B cell (primary cell): Measurements from ENCODE around the gene RS1. TPM values are rescaled to one million over a fixed set of nuclear protein-coding genes. Genes with fewer than 3 reads are reported as not detected.

Source experiments
- ATAC-seq: fragments of 200-7000 bp; cut with Tn5 transposase; one replicate; pipeline ENCODE4 v1.10.0; 2021; ENCODE audit warnings: low read depth, mild to moderate bottlenecking, moderate number of reproducible peaks, moderate library complexity
- CTCF ChIA-PET: fragments of 350-600 bp; sonication (Branson Sonifier 250); formaldehyde crosslinking; loops from one replicate; lab custom pipeline; 2021; ENCODE audit warnings: antibody characterized with exemption, inconsistent platforms; lab: Charles Lee
- POLR2A ChIA-PET: fragments of 350-600 bp; sonication (Branson Sonifier 250); formaldehyde crosslinking; loops from one replicate; lab custom pipeline; 2021; ENCODE audit warnings: antibody characterized with exemption; lab: Charles Lee
- DNase-seq: peaks from one replicate; pipeline ENCODE4 v3.0.0; 2013
- H2AFZ ChIP-seq: 2 replicates; pipeline ENCODE4 v1.6.1; 2012; ENCODE audit warnings: mild to moderate bottlenecking, low read depth, low read length; ENCODE audit not compliant: insufficient read depth, poor library complexity, severe bottlenecking
- H3K27ac ChIP-seq, 2 donors: 1 replicate in 1 of 2; 2 replicates in 1 of 2; pipeline ENCODE4 v1.5.1; 2012 to 2013; ENCODE audit warnings: low read length in 2 of 2, mild to moderate bottlenecking in 2 of 2, moderate library complexity in 1 of 2
- H3K27me3 ChIP-seq, 4 experiments: fragments of 200-600 bp in 1 of 4; sonication (generic) in 1 of 4; replicated peaks in 1 of 4; 1 replicate in 2 of 4; 2 replicates in 2 of 4; pipeline versions ENCODE4 v1.6.1 to v1.7.0; 2013 to 2016; ENCODE audit warnings: low read length in 3 of 4, mild to moderate bottlenecking in 2 of 4, mixed read lengths in 1 of 4, moderate library complexity in 1 of 4; ENCODE audit not compliant: insufficient read depth in 4 of 4, control insufficient read depth in 3 of 4; ENCODE audit errors: control extremely low read depth in 1 of 4
- H3K36me3 ChIP-seq, 2 experiments: replicated peaks in 1 of 2; 1 replicate in 1 of 2; 2 replicates in 1 of 2; pipeline versions ENCODE4 v1.6.1 to v1.7.1; 2013; ENCODE audit warnings: low read length in 1 of 2; ENCODE audit not compliant: insufficient read depth in 2 of 2, control insufficient read depth in 1 of 2; ENCODE audit errors: control extremely low read depth in 1 of 2, extremely low read depth in 1 of 2
- H3K4me1 ChIP-seq, 2 donors: fragments of 200-600 bp in 1 of 2; sonication (generic) in 1 of 2; 1 replicate in 1 of 2; 2 replicates in 1 of 2; pipeline versions ENCODE4 v1.5.1 to v1.6.1; 2013 to 2017; ENCODE audit warnings: low read length in 2 of 2; ENCODE audit not compliant: control insufficient read depth in 2 of 2, insufficient read depth in 2 of 2
- H3K4me2 ChIP-seq: replicated peaks from 2 replicates; pipeline ENCODE3; 2012; ENCODE audit warnings: mild to moderate bottlenecking, low read depth, low read length; ENCODE audit not compliant: poor library complexity, severe bottlenecking
- H3K4me3 ChIP-seq, 5 experiments: fragments of 200-600 bp in 1 of 5; sonication (generic) in 1 of 5; 1 replicate in 3 of 5; 2 replicates in 2 of 5; pipeline versions ENCODE4 v1.5.1 to v1.7.0; 2011 to 2016; ENCODE audit warnings: low read length in 4 of 5, mild to moderate bottlenecking in 4 of 5, low read depth in 2 of 5, control low read depth in 1 of 5, moderate library complexity in 1 of 5; ENCODE audit not compliant: insufficient read depth in 1 of 5; ENCODE audit errors: control extremely low read depth in 1 of 5, extremely low read depth in 1 of 5
- H3K79me2 ChIP-seq: fragments of 200-600 bp; sonication (generic); one replicate; pipeline ENCODE4 v1.6.0; 2016; ENCODE audit warnings: low read length; ENCODE audit not compliant: control insufficient read depth, insufficient read depth
- H3K9ac ChIP-seq: fragments of 200-600 bp; sonication (generic); 2 replicates; pipeline ENCODE4 v1.6.1; 2017; ENCODE audit warnings: mild to moderate bottlenecking, low read length, moderate library complexity
- H3K9me3 ChIP-seq, 3 donors: one replicate each; pipeline versions ENCODE4 v1.6.1 to v1.7.1; 2013; ENCODE audit warnings: low read length in 2 of 3; ENCODE audit not compliant: control insufficient read depth in 2 of 3, insufficient read depth in 1 of 3; ENCODE audit errors: control extremely low read depth in 1 of 3
- H4K20me1 ChIP-seq: 2 replicates; pipeline ENCODE4 v1.6.0; 2012; ENCODE audit warnings: mild to moderate bottlenecking, low read length; ENCODE audit not compliant: insufficient read depth, control insufficient read depth, poor library complexity, severe bottlenecking
- H3K27ac Mint-ChIP-seq: one replicate; pipeline ENCODE4 v1.8.0; 2021; ENCODE audit warnings: mixed read lengths
- H3K27me3 Mint-ChIP-seq: one replicate; pipeline ENCODE4 v1.8.0; 2021; ENCODE audit warnings: mixed read lengths
- H3K4me1 Mint-ChIP-seq: one replicate; pipeline ENCODE4 v1.8.0; 2021; ENCODE audit warnings: mixed read lengths
- H3K4me3 Mint-ChIP-seq: one replicate; pipeline ENCODE4 v1.8.0; 2021; ENCODE audit warnings: mixed read lengths
- H3K9me3 Mint-ChIP-seq: one replicate; pipeline ENCODE4 v1.8.0; 2022; ENCODE audit warnings: mixed read lengths; ENCODE audit not compliant: insufficient read depth
- CTCF ChIP-seq: fragments of 200-600 bp; IDR thresholded peaks from one replicate; pipeline ENCODE4 v1.8.0; 2022; ENCODE audit warnings: antibody characterized with exemption, mild to moderate bottlenecking
- EZH2 ChIP-seq: IDR thresholded peaks from 2 replicates; pipeline ENCODE4 v1.6.1; 2012; ENCODE audit warnings: borderline replicate concordance, low read depth, mild to moderate bottlenecking, moderate library complexity, low read length; ENCODE audit not compliant: insufficient read depth, poor library complexity, severe bottlenecking
- WGBS: methylation state at CpG from one replicate; pipeline ENCODE4 v1.1.5; 2013; ENCODE audit warnings: missing lambda C conversion rate; ENCODE audit not compliant: insufficient coverage; 5-methylcytosine and 5-hydroxymethylcytosine counted together
- intact Hi-C: fragments of 100-400 bp; cut with micrococcal nuclease; formaldehyde crosslinking; loops from one replicate; pipeline ENCODE4 v1.10.0; 2022
- polyA minus RNA-seq: library from RNA; depleted of rRNA, polyadenylated mRNA; stranded (reverse); fragments of >200 nt; gene quantifications from 2 replicates; pipeline ENCODE4 v1.2.3, GENCODE V29; 2012
- polyA plus RNA-seq: library from polyadenylated mRNA; depleted of rRNA; stranded (reverse); fragments of >200 nt; gene quantifications from 2 replicates; pipeline ENCODE4 v1.2.3, GENCODE V29; 2012
- total RNA-seq, 2 donors: library from RNA; stranded (reverse); fragments of 120-200 nt in 1 of 2; gene quantifications; 1 replicate in 1 of 2; 2 replicates in 1 of 2; pipeline versions ENCODE4 v1.2.3 to v1.2.4, GENCODE V29; 2013 to 2022

Gene RS1
- not detected in 2 replicates for total RNA-seq
- total RNA-seq (2013): not detected
- not detected in 2 replicates for polyA plus RNA-seq
- polyA minus RNA-seq: not detected in 2 replicates

- ATAC-seq (no peak), DNase-seq (no peak)
- Histone ChIP-seq H3K27ac (no peak within 1 kb of the TSS), H3K4me3 (no peak within 1 kb of the TSS), H3K4me2 (no peak within 1 kb of the TSS), H3K9me3 (no peaks in the 10 kb centered on the region), H3K4me1 (peaks cover 3 to 10% of the 10 kb centered on the region in 2 donors), H3K79me2 (no peaks in the 10 kb centered on the region), H2AFZ (no peak within 1 kb of the TSS), H3K36me3 (no peaks in the 10 kb centered on the region), H3K27me3 (no peaks in the 10 kb centered on the region), H4K20me1 (no peaks in the 10 kb centered on the region), H3K9ac (no peak within 1 kb of the TSS)
- Mint-ChIP-seq H3K27me3 (no peaks in the 10 kb centered on the region), H3K27ac (no peak within 1 kb of the TSS), H3K9me3 (no peaks in the 10 kb centered on the region), H3K4me3 (no peak within 1 kb of the TSS), H3K4me1 (peaks cover 16% of the 10 kb centered on the region)
- ChIA-PET POLR2A (no interaction called here), CTCF (no interaction called here)
- TF ChIP-seq EZH2 (no peak), CTCF (no peak)
- WGBS: 100% methylated on average over 6 of the region's 10 CpGs
- intact Hi-C loops: loop anchor here (10.0 kb wide), 3 partner anchors 673 to 1593 kb away; partner anchors contain the start of genes PDHA1, RPS6KA3 and SCML1
Observed at GRCh38 chrX:18672008-18672407, at the start of gene RS1. TSS of gene RS1 (minus strand) at chrX:18672108. CDS start at chrX:18672068, 40 bp downstream.

- Mint-ChIP-seq H3K4me1 (no peaks in the 10 kb centered on the region), H3K4me3 (no peak overlapping the region), H3K27me3 (no peaks in the 10 kb centered on the region), H3K27ac (no peak overlapping the region), H3K9me3 (no peaks in the 10 kb centered on the region)
- no peaks in the 10 kb centered on the region for H3K36me3 ChIP-seq
- H3K79me2 ChIP-seq: no peaks in the 10 kb centered on the region
- no peak overlapping the region for H3K9ac ChIP-seq
- ATAC-seq (no peak), DNase-seq (no peak)
- H3K27me3 ChIP-seq: no peaks in the 10 kb centered on the region
- H3K4me2 ChIP-seq: no peak overlapping the region
- WGBS: no CpG with 5 or more reads among the region's 4 CpGs
- CTCF ChIA-PET: no interaction called here
- H3K4me3 ChIP-seq: no peak overlapping the region
- no peaks in the 10 kb centered on the region for H4K20me1 ChIP-seq
- POLR2A ChIA-PET: no interaction called here
- no peaks in the 10 kb centered on the region for H3K9me3 ChIP-seq
- H2AFZ ChIP-seq: no peak overlapping the region
- TF ChIP-seq EZH2 (no peak), CTCF (no peak)
- no peak overlapping the region for H3K27ac ChIP-seq
- H3K4me1 ChIP-seq: no peaks in the 10 kb centered on the region
- intact Hi-C loops: no loop called here
Observed at GRCh38 chrX:18719852-18720251, 47.9 kb upstream of the RS1 start.
